ENCODE data around the gene DAPK2. TPM values are rescaled to one million over a fixed set of nuclear protein-coding genes. Genes with fewer than 3 reads are reported as not detected.

The DAPK2 gene
- total and polyA plus RNA-seq, 2 of the 4 experiments (the other 2 are of a cell fraction): 0.34 to 0.36 TPM

- CTCF ChIA-PET: no interaction called here
- ATAC-seq (ENCODE audit: low read depth): peak; percentile 89
Observed at GRCh38 chr15:63896336-63897115, 149.8 kb downstream of the DAPK2 start.

More at GRCh38 chr15:63896336-63897115, 149.8 kb downstream of the DAPK2 start:
- Histone ChIP-seq H3K36me3 (ENCODE audit: control insufficient read depth, insufficient read depth, low read length) (no peaks in the 10 kb centered on the region), H2AFZ (replicated peaks; ENCODE audit: low read length, poor library complexity) (peak overlapping the region; percentile 24), H2AK5ac (ENCODE audit: low read depth, low read length) (no peak overlapping the region), H4K91ac (ENCODE audit: insufficient read depth, low read depth, low read length) (no peak overlapping the region), H2BK15ac (ENCODE audit: low read depth, low read length) (no peak overlapping the region), H2BK5ac (ENCODE audit: low read depth, low read length, poor library complexity, severe bottlenecking) (no peak overlapping the region), H3K27me3 (ENCODE audit: control insufficient read depth, insufficient read depth, low read length) (peaks cover 21% of the 10 kb centered on the region), H3K4me2 (ENCODE audit: low read depth, low read length) (peak overlapping the region; percentile 18; the same call in 1 of the 2 replicates), H3K79me1 (ENCODE audit: low read depth in 1 of 2, low read length in 2 of 2) (no peaks in the 10 kb centered on the region), H4K5ac (ENCODE audit: low read depth, low read length) (no peak overlapping the region; the same call in 1 of the 2 replicates), H3K9me3 (ENCODE audit: control insufficient read depth, insufficient read depth, low read length) (peaks cover 5% of the 10 kb centered on the region; the same call in 1 of the 2 replicates), H3K4me3 (ENCODE audit: insufficient read depth, low read depth, low read length) (no peak overlapping the region), H3K18ac (ENCODE audit: low read depth, low read length) (no peak overlapping the region; the same call in 1 of the 2 replicates), H3K4me1 (ENCODE audit: control insufficient read depth, insufficient read depth, low read length) (peaks cover 12% of the 10 kb centered on the region), H3K9ac (ENCODE audit: low read depth, low read length) (no peak overlapping the region), H3K9me1 (ENCODE audit: insufficient read depth, low read length) (peaks cover 11% of the 10 kb centered on the region), H2BK120ac (ENCODE audit: low read depth, low read length) (peak overlapping the region; percentile 4; the same call in 1 of the 2 replicates), H2AK9ac (replicated peaks; ENCODE audit: low read depth, low read length, poor library complexity) (peak overlapping the region; percentile 2), H3K4ac (ENCODE audit: low read depth, low read length) (no peak overlapping the region), H3K56ac (ENCODE audit: extremely low read depth, insufficient read depth, low read length) (no peak overlapping the region), H3K27ac (ENCODE audit: insufficient read depth, low read length) (no peak overlapping the region; the same call in 1 of the 2 replicates), H4K8ac (ENCODE audit: low read depth in 2 of 2, low read length in 2 of 2) (peak overlapping the region in 1 of 2 experiments; percentile 4; a peak in 1 of 4 replicates), H3K23ac (ENCODE audit: low read depth, low read length) (no peak overlapping the region), H3K14ac (replicated peaks; ENCODE audit: low read depth, low read length) (no peak overlapping the region), H2BK20ac (ENCODE audit: low read depth, low read length) (peak overlapping the region; percentile 57; the same call in 1 of the 2 replicates), H4K20me1 (ENCODE audit: insufficient read depth, low read length) (no peaks in the 10 kb centered on the region)
- in situ Hi-C loops (cut with MboI; ENCODE audit: low sequenced_read_pairs) (no loop called here), intact Hi-C loops (cut with micrococcal nuclease) (no loop called here), dilution Hi-C loops (cut with HindIII; ENCODE audit: low sequenced_read_pairs, unreplicated experiment) (no loop called here)
- WGBS, 2 experiments (ENCODE audit: extremely low coverage in 2 of 2, insufficient read length in 1 of 2): 18% methylated on average over 2 of the region's 15 CpGs; no CpG with 5 or more reads in 1 of the 2 experiments
- peak; percentile 81 for DNase-seq
- peak; percentile 86 for TF ChIP-seq NFE2L2 (IDR thresholded peaks at IDR 0.05; ENCODE audit: low read depth, low read length)
- TF ChIP-seq MAFK (IDR thresholded peaks at IDR 0.05; ENCODE audit: low read depth, low read length): 0 out of 2 replicates have a peak, but pooled peaks have one; percentile 21
- TF ChIP-seq CEBPB (IDR thresholded peaks at IDR 0.05; ENCODE audit: low read depth, low read length): 0 out of 2 replicates have a peak, but pooled peaks have one; percentile 31
- TF ChIP-seq RCOR1 (IDR thresholded peaks at IDR 0.05; ENCODE audit: insufficient replicate concordance, low read length): no peak
- TF ChIP-seq FOS (IDR thresholded peaks at IDR 0.05; ENCODE audit: low read depth, low read length): 0 out of 2 replicates have a peak, but pooled peaks have one; percentile 53
- no TSS peak for BruUV-seq (replicated peaks)
- POLR2A ChIA-PET (ENCODE audit: unreplicated experiment): no interaction called here
